GM21423 (cell line): ENCODE results near the gene ZNF780A.
"Not testable (repeated sequence)": the region's sequence is repeated elsewhere in the genome, so short reads cannot be mapped to it uniquely, and the experiment has no call there.

Experiments
- ATAC-seq: cut with Tn5 transposase; IDR thresholded peaks from one replicate; pipeline ENCODE4 v1.9.1; 2021; ENCODE audit warnings: mild to moderate bottlenecking, moderate library complexity; ENCODE audit not compliant: unreplicated experiment

ZNF780A gene

DNA sequence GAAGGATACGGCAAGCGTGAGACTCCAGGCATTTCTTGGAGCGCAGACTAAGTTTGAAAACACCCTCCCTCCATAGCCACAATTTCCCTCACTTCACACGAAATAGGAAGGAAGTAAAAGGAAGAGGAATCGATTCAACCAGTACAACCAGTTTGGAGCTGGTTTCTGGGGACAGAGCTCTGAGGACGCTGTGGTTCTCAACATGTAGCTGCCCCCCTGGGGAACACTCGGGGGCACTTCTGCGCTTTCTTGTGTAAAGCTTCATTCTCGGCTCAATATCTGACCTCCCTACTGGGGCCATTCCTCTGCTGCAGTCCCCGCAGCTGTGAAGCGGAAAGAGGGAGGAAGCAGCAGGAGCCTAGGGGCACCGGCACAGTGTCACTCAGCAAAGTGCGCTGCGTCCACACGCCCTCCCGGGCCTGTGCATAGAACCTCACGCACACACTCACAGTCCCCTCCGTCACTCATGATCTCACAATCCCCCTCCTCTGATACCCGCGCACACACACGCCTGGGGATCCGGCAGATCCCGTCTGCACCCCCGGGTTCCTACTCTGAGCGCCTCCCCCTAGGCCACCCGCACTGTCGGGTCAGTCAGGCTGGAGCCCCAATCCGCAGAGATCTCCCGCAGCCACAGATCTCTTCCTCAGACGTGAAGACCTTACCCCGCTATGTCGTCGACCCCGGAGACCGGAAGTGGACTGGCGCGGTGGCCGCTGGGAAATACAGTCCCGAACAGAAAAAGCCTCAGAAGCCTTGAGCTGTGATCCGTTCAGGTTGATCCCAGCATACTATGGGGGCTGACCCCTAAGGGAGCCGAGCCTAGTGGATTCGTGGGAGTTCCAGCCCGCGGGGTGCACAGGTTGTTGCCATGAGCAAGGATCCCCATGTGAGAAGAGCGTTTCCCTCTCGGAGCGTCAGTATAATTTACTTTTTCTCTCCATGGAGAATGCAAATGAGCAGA lies at the start of gene ZNF780A:
ZNF780A (minus strand) TSS at position 703 of the 964 bp plus-strand sequence. CDS start 6,190 bp downstream, outside the sequence.
- ATAC-seq: peak; percentile 78

DNA sequence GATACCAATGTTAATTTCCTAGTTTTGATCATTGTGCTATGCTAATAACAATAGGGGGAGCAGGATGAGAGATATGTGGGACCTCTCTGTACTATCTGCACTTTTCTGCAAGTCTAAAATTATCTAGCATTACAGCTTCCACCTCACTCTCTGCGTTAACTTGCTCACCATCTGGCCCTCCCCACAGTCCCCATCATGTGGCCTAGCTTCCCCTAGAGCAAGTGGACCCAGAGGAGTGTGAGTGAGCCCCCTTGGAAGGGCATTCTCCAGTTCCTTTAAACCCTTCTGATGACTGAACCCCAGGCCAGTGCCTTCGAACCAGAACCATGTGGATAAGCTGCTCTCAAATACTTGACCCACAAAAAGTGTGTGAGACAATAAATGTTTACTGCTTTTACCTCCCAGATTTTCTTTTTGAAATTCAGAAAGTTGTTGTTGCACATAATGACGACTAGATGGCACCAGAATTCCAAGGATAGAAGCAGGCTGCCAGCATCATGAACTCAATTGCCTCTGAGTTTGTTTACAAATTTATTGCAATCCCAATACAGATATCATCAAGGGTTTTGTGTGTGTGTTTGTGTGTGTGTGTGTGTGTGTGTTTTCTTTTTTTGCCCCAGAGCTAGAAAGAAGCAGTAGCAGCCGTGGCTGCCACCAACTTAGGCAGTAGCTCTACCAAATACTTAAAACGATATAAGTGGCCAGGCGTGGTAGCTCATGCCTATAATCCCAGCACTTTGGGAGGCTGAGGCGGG lies 49.0 kb upstream of the ZNF780A start:
- ATAC-seq: no peak

- ATAC-seq: no peak
Observed at GRCh38 chr19:40136818-40137217, 46.1 kb upstream of the ZNF780A start.

DNA sequence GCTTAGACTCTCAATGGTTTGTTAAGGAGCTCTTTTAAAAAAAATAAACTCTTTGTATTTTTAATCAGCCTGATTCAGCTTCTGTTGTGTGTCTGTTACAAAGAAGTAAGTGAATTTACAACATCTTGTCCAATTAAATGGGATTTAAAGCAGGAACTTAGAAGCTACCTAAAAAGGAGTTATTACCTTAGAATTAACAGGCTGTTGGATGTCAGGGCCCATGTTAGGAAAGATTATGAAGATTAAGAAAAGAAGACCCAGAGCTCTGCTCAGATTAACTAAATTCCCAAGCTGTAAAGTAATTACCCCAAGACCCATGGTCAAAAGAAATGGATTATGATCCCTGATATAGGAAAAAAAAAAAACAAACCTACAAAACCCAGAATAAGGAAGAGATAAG lies 44.1 kb upstream of the ZNF780A start:
- ATAC-seq: no peak

- ATAC-seq: no peak
Observed at GRCh38 chr19:40133491-40133890, 42.7 kb upstream of the ZNF780A start.

DNA sequence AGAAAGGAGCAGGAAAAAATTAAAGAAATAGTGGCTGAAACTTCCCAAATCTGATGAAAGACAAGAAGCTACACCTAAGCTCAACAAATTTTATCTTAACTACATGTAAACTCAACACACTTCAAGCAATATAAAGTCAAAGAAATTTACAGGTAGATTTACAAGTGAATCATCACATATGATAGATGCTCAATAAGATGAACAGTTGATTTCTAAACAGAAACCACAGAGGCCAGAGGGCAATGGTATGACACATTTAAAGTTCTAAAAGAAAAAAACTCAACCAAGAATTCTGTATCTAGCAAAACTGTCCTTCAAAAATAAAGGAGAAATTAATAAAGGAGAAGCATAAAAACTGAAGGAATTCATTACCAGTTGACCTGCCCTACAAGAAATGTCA lies 39.3 kb upstream of the ZNF780A start:
- no peak for ATAC-seq

DNA sequence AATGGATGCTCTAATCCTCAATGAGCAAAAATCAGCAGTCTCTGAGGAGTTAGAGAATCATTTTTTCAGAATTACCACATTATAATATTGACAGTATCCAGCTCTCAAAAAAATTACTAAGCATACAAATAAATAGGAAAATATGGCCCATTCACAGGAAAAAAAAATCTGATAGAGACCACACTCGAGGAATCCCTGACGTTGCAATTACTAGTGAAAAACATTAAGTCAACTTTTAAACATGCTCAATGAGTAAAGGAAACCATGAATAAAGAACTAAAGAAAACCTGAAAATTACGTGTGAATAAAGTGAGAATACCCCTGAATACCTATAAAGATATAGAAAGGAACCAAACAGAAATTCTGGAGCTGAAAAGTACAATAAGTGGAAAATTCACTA lies 38.7 kb upstream of the ZNF780A start:
- no peak for ATAC-seq

DNA sequence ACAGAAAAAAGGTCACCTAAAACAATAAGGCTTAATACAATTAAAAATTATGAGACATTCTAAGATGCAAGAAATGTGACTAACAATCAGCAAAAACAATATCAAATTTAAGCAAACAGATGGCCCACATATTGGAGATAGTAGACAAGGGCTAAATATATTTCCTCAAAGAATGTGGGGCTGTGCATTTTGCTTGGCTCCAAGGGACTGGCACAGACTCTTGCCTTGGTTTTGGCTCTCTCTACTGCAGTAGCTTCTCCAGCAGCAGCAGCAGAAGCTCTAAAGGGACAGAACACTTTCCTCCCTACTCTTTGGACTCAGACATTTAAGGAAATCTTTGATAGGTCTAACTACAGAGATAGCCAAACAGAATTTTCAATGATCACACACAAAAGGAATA lies 38.2 kb upstream of the ZNF780A start:
- no peak for ATAC-seq

DNA sequence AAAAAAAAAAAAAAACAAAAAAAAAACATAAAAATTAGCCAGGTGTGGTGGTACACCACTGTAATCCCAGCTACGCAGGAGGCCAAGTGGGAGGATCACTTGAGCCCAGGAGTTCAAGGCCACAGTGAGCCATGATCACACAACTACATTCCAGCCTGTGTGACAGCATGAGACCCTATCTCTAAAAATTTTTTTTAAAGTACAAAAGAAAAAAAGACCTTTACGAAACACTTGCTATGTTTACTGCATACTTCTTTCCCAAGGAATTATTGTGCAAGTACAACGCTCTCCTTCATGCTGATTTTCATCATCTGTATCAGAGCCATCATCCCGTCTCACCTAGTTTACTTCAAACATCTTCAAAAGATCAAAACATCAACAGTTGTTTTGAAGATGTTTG lies 28.6 kb upstream of the ZNF780A start:
- ATAC-seq: no peak

DNA sequence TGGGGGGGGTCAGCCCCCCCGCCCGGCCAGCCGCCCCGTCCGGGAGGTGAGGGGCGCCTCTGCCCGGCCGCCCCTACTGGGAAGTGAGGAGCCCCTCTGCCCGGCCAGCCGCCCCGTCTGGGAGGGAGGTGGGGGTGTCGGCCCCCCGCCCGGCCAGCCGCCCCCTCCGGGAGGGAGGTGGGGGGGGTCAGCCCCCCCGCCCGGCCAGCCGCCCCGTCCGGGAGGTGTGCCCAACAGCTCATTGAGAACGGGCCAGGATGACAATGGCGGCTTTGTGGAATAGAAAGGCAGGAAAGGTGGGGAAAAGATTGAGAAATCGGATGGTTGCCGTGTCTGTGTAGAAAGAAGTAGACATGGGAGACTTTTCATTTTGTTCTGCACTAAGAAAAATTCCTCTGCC lies 27.9 kb upstream of the ZNF780A start:
- ATAC-seq: not testable (repeated sequence)

DNA sequence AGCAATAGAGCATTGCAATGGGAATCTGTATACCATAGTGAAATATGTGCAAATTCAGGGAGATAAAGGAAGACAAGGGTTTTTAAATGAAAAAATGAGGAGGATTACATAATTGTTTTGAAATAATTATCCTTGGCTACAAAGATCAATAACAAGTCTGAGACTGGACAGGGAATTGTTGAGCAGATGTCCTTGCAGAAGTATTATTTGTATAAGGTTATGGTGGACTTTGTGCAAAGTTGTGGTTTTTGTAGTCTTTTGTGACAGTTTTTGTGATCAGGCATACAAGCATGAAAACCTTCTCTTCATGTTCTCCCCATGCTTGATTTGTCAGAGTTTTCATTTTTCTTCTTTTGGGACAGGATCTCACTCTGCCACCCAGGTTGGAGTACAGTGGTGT lies 25.3 kb upstream of the ZNF780A start:
- no peak for ATAC-seq

DNA sequence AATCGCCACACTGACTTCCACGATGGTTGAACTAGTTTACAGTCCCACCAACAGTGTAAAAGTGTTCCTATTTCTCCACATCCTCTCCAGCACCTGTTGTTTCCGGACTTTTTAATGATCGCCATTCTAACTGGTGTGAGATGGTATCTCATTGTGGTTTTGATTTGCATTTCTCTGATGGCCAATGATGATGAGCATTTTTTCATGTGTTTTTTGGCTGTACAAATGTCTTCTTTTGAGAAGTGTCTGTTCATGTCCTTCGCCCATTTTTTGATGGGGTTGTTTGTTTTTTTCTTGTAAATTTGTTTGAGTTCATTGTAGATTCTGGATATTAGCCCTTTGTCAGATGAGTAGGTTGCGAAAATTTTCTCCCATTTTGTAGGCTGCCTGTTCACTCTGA lies 23.4 kb upstream of the ZNF780A start:
- not testable (repeated sequence) for ATAC-seq

GRCh38 chr19:40112271-40112670 lies 21.5 kb upstream of the ZNF780A start:
- not testable (repeated sequence) for ATAC-seq

DNA sequence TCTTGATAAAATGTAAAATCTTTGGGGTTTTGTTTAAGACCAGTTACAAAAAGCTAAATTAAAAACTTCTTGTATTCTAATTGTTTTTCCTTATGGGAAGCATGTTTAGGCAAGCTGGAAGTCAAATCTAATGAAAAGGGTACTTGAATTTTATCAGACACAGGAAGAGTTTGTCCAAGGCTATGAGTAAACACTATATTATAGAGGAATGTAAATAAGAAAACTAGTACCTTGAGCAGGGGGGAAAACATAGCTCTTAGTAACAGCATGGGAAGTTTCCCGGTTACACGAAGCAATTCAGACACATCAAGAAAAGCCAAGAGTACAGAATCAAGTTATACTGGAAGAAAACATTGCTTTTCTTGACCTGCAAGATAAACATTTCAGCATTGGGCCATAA lies 19.8 kb upstream of the ZNF780A start:
- no peak for ATAC-seq

GRCh38 chr19:40104754-40105153 lies 14.0 kb upstream of the ZNF780A start:
- ATAC-seq: no peak

DNA sequence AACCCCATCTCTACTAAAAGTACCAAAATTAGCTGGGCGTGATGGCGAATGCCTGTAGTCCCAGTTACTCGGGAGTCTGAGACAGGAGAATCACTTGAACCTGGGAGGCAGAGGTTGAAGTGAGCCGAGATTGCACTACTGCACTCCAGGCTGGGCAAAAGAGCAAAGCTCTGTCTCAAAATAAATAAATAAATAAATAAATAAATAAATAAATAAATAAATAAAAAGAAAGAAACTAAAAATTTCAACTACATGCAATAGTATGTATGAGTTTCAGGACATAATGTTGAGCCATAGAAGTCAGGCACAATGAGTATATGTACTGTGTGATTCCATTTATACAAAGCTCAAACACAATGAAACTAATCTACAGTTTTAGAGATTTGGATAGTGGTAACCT lies 12.9 kb upstream of the ZNF780A start:
- ATAC-seq: no peak

DNA sequence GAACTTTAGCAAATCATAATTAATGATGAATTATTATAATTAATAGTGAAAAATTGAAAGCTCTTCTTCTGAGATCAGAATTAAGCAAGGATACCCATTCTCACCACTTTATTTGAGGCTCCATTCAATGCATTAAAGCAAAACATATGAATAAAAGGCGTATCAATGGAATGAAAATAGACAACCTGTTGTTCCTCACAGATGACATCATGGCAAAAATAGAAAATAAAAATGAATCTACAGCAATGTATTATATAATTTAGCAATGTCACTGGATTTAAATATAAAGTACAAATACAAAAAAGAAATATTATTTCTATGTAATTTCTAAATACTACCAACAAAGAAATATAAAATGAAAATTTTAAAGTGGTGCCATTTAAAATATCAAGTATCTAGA lies 11.1 kb upstream of the ZNF780A start:
- no peak for ATAC-seq

DNA sequence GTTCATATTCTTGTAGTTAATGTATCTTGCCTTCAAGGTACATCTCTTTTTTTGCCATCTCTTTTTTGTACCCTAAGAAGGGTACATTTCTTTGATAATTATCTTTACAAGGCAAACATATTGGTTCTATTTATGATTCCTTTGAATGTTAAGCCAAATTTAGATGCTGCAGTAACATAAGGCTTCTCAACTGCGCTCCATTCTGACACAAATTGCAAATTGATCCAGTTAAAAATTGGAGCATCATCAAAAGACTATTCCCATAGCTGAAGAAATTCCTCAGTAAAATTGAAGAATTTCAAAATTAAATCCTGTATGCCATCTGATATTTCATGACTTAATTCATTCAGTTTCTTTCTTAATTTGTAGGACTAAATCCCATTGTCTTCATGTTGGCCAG lies 2.7 kb upstream of the ZNF780A start:
- ATAC-seq: no peak

GRCh38 chr19:40091205-40092129 lies 724 bp upstream of the ZNF780A start:
- no peak for ATAC-seq

GRCh38 chr19:40089462-40089861 lies 1.3 kb downstream of the ZNF780A start:
- no peak for ATAC-seq
